SK-N-SH treated with all-trans-retinoic acid at 6 μM for 48 hours (cell line): ENCODE measurements around the gene MFSD11.
"Not testable (repeated sequence)": the region's sequence is repeated elsewhere in the genome, so short reads cannot be mapped to it uniquely, and the experiment has no call there.

ENCODE experiments used
- OSR1 ChIP-seq: fragments of 250-450 bp; sonication (Bioruptor Pico); IDR thresholded peaks from 2 replicates; pipeline ENCODE4 v1.8.0; 2022; ENCODE audit warnings: moderate library complexity, mild to moderate bottlenecking, inconsistent platforms
- TF ChIP-seq, protein P1 (sequence below): fragments of 250-450 bp; sonication (Bioruptor Pico); IDR thresholded peaks from 2 replicates; pipeline ENCODE4 v1.8.0; 2020; ENCODE audit warnings: mild to moderate bottlenecking, moderate library complexity, borderline replicate concordance

DNA sequence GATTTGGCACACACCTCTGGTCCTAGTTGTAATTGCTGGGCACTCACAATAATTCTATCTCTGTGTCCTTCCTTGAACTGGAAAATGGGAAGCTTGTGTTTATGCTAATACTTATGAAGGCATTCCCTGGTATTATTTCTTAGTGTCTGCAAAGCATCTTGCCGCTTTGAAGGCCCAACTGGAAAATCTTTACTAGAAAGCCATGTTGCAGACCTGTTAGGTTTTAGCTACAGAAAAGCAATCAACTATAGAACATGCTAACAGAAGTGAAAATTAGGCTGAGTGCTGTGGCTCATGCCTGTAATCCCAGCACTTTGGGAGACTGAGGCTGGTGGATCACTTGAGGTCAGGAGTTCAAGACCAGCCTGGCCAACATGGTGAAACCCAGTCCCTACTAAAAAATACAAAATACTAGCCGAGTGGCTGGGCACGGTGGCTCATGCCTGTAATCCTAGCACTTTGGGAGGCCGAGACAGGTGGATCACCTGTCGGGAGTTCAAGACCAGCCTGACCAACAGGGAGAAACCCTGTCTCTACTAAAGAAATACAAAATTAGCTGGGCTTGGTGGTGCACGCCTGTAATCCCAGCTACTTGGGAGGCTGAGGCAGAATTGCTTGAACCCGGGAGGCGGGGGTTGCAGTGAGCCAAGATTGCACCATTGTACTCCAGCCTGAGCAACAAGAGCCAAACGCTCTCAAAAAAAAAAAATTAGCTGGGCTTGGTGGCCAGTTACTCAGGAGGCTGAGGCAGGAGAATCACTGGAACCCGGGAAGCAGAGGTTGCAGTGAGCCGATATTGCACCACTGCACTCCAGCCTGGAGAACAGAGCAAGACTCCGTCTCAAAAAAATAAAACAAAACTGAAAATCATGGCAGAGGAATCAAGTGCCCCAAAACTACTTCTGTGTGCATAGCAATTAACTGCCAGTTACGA, 5.9 kb upstream of the MFSD11 start:
- not testable (repeated sequence) for TF ChIP-seq OSR1 (CRISPR knock-in tag)
- TF ChIP-seq, protein P1, sequence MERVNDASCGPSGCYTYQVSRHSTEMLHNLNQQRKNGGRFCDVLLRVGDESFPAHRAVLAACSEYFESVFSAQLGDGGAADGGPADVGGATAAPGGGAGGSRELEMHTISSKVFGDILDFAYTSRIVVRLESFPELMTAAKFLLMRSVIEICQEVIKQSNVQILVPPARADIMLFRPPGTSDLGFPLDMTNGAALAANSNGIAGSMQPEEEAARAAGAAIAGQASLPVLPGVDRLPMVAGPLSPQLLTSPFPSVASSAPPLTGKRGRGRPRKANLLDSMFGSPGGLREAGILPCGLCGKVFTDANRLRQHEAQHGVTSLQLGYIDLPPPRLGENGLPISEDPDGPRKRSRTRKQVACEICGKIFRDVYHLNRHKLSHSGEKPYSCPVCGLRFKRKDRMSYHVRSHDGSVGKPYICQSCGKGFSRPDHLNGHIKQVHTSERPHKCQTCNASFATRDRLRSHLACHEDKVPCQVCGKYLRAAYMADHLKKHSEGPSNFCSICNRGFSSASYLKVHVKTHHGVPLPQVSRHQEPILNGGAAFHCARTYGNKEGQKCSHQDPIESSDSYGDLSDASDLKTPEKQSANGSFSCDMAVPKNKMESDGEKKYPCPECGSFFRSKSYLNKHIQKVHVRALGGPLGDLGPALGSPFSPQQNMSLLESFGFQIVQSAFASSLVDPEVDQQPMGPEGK: not testable (repeated sequence)
